Gastroesophageal sphincter (tissue), 3 donors: ENCODE results near the gene HCRTR1.

Source experiments
- POLR2A ChIP-seq, 2 donors: fragments of 450-650 bp; IDR thresholded peaks; one replicate each; pipeline ENCODE4 v1.6.1; 2017; ENCODE audit warnings: antibody characterized with exemption in 2 of 2, mild to moderate bottlenecking in 2 of 2, moderate library complexity in 1 of 2
- POLR2AphosphoS5 ChIP-seq: sonication (generic); formaldehyde crosslinking; IDR thresholded peaks from one replicate; pipeline ENCODE4 v1.6.1; 2017; ENCODE audit warnings: antibody characterized with exemption
- TF ChIP-seq, protein P1 (sequence below), 4 experiments: fragments of 200-600 bp in 2 of 4; fragments of 450-650 bp in 2 of 4; sonication (generic) in 1 of 4; IDR thresholded peaks; one replicate each; pipeline ENCODE4 v1.5.1; 2017 to 2019; ENCODE audit warnings: antibody characterized with exemption in 4 of 4, mild to moderate bottlenecking in 2 of 4, moderate library complexity in 2 of 4

DNA sequence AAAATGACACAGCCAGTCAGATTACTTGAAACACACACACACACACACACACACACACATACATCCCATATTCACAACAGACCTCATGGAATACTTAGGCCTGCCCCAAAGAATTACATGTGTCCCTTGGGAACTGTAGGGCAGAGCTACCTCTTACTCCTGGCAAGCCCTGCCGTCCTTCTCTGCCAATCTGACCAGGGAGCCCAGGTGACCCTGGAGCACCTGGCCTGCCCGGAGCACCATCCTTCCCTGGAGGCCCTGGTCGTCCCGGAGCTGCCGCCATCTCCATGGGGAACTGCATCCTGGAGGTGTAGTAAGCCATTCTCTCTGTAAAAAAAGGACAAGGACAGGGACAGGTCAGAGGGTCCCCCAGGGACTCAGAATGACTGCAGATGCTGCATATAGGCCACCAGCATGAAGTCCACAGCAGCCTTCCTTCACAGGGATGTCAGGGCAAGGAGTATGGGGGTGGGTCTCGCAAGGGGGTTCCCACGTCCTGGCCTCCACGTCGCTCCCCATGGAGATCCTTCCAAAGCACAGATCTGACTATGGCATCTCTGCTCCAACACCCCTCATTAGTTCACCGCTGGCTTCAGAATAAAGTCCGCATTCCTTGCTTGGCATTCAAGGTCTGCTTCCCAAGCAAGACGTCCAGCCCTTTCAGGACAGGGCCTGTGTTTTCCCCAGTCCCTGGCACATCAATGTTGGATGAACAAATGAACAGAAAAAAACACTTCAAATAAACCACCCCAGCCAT, 36.4 kb downstream of the HCRTR1 start:
- TF ChIP-seq, protein P1, sequence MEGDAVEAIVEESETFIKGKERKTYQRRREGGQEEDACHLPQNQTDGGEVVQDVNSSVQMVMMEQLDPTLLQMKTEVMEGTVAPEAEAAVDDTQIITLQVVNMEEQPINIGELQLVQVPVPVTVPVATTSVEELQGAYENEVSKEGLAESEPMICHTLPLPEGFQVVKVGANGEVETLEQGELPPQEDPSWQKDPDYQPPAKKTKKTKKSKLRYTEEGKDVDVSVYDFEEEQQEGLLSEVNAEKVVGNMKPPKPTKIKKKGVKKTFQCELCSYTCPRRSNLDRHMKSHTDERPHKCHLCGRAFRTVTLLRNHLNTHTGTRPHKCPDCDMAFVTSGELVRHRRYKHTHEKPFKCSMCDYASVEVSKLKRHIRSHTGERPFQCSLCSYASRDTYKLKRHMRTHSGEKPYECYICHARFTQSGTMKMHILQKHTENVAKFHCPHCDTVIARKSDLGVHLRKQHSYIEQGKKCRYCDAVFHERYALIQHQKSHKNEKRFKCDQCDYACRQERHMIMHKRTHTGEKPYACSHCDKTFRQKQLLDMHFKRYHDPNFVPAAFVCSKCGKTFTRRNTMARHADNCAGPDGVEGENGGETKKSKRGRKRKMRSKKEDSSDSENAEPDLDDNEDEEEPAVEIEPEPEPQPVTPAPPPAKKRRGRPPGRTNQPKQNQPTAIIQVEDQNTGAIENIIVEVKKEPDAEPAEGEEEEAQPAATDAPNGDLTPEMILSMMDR (IDR thresholded peaks at IDR 0.05), result no peak
- TF ChIP-seq POLR2AphosphoS5 (no peak), POLR2A (IDR thresholded peaks at IDR 0.05) (no peak)
